T-helper 1 cell treated with Interleukin-12 subunit alpha and Interleukin-12 subunit beta and Interleukin-4 antibody, amounts not matched to agents 30 ng/mL and 1 ng/mL, for 36 hours (primary cell): ENCODE results near the gene UBE2E1. TPM values are rescaled to one million over a fixed set of nuclear protein-coding genes. Genes with fewer than 3 reads are reported as not detected.

Source experiments
- intact Hi-C: fragments of 100-400 bp; cut with micrococcal nuclease; formaldehyde crosslinking; loops from one replicate; pipeline ENCODE4 v1.15.1; 2024
- total RNA-seq: library from RNA; stranded (reverse); gene quantifications from 2 replicates; pipeline ENCODE4 v1.2.3, GENCODE V29; 2022

Gene UBE2E1
- total RNA-seq = 70.1 and 71.2 TPM in 2 replicates

DNA sequence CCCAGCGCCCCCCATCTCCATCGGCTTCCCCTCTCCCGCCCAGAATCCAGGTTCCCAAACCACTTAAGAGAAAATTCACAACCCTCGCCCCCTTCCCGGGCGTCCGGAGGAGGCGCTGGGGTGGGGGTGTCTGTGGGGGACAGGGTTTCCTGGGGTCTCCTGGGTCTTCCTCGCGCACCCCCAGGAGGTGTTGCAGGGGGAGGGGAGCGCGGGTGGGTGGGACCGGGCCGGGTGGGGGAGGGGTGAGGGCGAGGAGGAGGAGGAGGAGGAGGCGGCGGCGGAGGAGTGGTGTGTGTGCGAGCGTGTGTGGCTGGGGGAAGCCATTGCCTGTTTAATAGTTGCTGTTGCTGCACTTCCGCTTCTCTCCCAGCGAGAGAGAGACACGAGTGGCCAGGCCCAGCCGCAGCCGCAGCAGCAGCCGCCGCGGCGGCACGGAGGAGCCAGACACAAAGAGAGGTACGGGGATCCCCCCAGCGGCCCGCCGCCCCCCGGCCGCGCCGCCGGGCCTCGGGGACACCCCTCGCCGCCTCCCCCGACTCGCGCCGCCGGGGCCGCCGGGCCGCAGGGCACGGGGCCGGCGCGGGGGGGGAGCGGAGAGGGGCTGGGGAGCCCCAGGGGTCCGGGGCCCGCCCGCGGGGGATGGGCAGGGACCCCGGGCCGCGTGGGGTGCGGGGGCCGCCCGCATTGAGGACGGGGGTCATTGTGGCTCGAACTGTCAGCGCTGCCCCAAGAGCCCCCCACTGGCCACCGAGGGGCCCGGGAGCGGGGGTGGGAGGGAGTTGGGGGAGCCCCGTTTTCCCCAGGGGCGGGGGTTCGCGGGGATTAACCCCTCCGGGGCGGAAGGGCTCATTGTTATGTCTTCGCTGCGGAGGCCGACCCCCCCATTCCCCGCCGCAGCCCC lies at the start of gene UBE2E1:
TSS of gene UBE2E1 (plus strand) at position 323 of the 901 bp plus-strand sequence. CDS start 1,315 bp downstream, outside the sequence.
- intact Hi-C loops = loop anchor here (1.0 to 10.0 kb wide), 4 partner anchors 22 to 1859 kb away; partner anchors contain the start of genes RPL15 and TOP2B

DNA sequence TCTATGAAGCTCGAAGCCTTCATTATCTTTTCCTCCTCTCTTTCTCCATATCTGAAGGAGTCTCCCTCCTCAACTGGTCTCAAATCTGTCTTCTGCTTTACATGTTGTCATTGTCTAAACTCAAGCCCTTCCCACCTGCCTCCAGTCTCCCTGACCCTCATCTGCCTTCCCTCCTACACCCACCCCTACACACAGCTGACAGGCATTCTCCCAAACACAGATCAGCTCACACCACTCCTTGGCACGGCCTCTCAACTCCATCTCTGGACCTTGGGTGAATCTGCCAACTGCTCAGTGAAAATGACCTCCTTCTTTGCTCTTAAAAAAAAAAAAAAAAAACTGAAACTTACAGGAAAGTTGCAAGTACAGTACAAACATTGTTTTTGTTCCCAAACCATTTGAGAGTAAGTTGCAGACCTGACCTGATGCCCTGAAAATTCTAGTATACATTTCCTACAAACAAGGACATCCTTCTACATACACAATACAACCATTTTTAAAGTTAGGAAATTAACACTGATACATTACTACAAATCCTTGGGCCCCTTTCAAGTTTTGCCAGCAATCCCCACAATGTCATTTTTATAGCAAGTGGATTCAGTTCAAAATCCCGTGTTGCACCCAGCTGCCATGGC lies 49.4 kb upstream of the UBE2E1 start:
- intact Hi-C loops = no loop called here

DNA sequence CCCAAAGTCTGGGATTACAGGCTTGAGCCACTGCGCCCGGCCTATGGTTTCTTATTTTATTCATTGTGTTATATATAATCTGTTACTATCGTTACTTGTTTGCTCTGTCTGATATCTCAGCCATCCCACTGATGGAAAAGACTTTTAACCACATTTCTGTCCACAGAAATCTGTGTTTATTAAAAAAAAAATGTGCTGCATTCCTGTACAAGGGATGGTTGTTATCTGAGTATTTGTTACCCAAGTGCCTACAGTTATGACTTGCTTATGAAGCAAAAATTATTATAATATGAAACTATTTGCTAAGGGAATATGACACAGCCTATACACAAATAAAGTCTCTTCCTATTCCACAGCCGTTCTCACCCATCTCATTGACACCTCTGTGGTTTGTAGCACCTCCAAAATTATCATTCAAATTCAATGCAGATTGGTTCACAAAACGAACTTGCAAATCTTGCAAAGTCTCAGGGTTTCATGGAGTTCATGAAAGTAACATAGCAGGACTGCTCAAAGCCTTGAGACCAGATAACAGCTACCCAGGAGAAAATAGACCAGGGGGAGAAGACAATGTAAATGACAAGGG lies 47.4 kb upstream of the UBE2E1 start:
- intact Hi-C loops = no loop called here

DNA sequence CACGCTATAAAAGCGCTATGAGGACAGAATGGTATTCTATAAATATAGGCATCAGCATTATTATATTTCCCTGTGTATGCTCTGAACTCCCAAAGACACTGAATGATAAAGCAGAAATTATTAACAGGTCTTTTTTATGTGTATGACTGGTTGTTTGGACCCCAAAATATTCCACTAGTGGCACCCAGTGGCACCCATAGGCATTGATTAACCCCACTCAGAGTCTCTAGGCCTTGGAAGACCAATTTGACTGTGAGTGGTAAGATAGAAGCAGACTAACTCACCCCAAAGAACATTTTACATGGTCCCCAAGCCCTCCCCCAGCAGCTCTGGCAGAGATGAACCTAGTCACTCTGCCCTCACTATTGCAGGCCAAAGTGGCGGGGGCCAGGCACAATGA lies 45.4 kb upstream of the UBE2E1 start:
- intact Hi-C loops = no loop called here

DNA sequence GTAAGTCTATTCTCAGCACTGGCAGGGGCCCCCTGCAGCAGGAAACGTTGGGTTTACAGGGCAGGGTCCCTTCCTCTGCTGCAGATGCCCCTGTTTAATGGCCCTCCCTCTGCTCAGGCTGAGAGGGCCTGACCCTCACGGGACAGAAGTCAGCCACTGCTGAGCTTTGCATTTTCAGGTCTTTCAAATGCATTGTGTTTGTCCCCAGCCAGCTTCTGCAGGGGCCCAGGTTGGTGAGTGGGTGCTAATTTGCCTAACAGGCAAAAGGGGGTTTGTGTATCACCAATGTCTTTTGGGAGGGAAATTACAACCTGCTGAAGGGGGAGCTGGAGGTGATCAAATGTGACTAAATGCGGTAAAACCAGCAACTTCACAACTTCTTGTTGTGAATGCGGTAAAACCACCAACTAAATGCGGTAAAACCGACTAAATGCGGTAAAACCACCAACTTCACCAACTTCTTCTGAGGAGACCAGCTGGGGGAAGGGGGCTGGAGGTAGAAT lies 44.8 kb upstream of the UBE2E1 start:
- intact Hi-C loops = no loop called here

DNA sequence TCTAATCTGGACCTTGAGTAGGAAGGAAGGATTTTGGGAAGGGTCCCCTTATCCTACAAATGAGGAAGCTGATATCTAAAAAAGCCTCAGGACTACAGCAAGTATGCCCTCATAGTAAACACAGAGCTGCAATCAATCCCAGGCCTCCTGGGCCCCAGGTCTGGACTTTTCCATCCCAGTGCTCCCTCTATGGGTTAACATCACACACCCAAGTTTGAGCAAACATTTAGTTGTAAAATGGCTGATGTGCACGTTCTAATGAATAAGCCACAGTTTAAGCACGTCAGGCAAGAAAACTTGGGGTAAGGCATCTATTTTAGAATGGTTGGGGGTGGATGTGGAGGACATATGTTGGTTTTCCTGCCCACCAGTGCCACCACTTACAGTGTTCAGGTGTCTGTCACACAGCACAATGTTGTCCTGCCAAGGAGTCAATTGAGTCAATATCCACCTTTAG lies 44.3 kb upstream of the UBE2E1 start:
- intact Hi-C loops = no loop called here

DNA sequence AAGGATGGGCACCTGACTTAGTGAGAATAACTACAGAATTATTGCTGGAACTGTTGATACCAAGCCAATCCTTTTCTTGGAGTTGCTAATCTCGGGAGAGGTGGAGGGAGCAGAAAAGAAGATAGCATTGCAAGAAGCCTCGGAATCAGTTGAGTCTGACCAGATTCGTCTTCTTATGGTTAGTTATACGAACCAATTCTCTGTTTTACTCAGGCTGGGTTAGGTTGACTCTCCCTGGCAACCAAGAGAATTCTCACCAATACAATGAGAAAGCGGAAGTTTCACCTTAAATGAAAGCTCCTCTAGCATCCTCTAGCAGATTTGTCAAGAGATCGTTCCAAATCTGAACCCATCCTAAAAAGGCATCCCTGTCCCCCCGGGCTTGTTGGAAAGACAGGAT lies 43.5 kb upstream of the UBE2E1 start:
- intact Hi-C loops = no loop called here

DNA sequence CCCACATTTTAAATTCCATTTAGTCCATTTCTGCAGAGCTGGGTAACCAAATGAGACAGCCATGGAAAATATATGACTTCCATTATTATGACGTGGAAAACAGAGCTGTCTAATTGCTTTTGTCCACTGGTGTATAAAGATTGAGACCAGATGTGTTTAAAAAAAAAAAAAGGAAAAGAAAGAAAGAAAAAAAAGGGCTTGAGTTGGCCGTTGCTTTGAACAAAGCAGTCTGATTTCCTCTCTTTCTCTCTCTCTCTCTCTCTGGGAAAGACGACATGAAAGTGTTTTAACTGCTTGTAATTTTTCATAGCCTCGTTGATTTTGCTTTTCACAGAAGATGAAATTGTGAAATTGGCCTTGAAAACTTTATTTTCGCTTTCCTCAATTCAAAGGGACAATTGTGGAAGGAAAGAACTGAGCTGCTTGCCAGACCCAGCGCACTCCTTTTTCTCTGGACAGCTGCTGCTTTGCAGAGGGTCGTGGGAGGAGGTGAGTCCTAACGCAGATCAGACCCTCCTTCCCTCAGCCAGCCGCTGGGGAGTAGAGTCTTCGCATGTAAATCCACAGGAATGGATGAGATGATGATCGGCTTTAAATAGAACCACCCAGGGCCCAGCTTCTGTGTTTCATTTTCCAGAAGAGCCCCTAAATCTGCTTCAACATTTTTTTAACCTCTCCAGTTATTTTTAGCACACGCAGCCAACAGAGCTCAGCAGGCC lies 42.8 kb upstream of the UBE2E1 start:
- intact Hi-C loops = no loop called here

DNA sequence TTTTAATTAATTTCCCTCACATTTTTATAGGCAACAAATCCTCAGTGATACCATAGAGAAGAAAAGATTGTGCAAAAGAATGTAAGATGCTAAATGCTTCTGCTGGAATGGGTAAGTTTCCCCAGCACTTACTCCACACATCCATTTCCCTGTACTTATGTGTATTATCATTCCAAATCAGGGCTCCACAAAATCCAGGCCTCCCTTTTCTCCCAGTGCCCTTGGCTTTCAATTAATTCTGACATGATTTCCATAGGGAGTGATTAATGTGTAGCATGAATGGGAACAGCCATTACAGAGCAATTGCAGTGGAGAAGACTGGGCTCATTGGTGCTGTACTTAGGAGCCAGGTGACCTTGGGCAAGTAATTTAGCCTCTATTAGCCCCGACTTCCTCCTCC lies 41.3 kb upstream of the UBE2E1 start:
- intact Hi-C loops = no loop called here

DNA sequence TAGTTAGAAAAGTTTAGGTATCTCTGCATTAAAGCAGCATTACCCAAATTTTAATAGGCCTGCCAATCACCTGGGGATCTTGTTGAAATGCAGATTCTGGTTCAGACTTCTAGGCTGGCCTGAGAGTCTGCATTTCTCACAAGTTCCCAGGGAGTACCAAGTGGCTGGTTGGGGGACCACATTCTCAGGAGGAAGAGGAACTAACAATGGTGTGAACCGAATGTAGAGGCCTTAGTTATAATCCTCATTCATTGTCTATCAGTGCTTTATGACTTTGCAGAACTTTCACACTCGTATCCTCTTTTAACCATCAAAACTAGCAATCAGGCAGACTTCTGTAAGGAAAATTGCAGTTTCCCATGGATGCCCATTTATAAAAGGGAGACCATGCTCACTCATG lies 38.2 kb upstream of the UBE2E1 start:
- intact Hi-C loops = no loop called here

DNA sequence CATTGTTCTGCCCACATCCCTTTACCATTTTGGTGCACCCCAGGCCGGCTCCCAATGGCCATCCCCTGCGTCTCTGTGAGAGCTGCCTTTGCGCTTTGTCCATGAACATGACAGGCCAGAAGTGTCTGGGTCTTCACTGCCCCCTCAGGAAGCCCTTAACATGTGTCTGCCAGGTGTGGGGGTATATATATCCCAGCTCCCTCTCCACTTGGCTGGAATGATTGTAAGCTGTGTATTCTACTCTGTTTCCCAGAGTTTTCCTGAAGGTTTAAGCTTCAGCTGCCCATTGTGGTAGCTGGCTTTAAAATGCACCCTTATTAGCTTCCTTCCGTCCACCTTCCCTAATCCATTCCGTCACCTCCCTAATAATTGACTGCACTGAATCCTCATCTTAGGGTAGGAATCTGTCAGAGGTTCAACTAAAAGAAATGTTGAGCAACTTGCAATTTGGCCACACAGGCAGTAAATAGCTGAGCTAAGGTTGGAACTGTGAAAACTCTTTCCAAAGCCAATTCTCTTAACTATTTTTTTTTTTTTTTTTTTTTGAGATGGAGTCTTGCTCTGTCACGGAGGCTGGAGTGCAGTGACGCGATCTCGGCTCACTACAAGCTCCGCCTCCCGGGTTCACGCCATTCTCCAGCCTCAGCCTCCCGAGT lies 30.4 kb upstream of the UBE2E1 start:
- intact Hi-C loops = no loop called here

DNA sequence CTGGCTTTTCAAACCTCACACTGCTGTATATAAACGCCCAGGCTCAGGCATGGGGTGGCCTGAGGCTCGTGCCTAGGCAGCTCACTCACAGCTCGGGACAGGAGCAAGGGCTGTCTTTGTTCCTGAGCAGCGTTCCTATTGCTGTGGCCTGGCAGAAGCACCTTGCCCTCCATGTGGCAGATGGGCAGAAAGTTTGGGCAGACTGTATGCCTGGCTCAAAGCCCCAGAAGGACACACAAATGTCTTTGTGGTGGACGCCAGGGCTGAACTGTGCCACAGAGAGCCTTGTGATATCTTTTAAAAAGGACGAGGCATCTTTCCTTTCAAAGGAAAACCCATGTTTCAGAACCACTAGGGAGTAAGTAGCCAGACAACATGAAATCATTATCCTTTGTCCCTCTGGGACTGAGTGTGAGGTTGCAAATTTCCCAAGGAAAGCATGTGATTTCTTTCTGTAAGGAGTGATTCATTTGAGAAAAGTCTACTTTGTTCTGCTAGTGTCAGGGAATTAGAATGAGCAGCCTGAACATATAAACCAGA lies 29.3 kb upstream of the UBE2E1 start:
- intact Hi-C loops = no loop called here

DNA sequence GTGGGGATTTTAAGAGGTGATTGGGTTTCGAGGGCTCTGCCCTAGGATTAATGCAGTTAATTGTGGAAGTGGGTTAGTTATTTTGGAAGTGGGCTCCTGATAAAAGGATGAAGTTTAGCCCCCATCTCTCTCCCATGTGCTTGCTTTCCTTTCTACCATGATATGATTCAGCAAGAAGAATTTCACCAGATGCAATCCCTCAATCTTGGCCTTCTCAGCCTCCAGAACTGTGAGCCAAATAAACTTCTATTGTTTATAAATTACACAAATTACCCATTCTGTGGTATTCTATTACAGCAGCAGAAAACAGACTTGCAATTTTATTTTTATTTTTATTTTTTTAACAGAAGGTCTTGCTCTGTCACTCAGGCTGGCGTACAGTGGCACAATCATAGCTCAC lies 27.3 kb upstream of the UBE2E1 start:
- intact Hi-C loops = no loop called here

DNA sequence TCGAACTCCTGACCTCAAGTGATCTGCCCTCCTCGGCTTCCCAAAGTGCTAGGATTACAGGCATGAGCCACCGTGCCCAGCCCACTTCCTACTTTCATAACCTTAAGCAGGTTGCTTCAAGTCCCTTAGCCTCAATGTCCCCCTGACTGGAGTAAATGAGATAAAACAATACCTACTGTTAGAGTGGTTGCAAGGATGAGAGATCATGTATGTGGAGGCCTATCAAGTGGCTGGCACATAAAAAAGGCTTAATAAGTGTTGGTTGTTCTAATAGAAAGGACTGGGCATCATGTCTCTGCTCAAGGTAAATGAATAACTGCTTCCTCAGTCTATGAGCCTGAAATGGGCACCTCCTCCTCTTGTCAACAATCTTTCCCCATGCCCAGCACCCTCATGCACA lies 25.9 kb upstream of the UBE2E1 start:
- intact Hi-C loops = no loop called here

DNA sequence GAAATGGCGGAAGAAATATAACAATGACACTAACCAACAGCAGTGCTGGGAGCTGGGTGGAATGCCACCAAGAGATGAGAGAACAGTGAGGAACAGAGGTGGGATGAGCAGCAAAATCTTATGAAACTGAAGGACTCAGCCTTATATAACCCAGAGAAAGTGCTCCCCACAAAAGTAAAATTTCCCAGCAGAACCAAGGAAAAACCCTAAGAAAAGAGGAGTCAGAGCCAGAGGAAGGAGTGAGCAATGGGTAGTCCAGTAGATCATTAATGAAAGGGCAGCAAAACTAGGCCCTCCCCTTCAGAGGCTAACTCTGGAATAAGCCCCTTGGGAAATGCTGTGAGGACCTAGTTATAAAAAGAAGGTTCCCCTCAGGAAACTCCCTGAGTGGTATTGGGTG lies 24.7 kb upstream of the UBE2E1 start:
- intact Hi-C loops = no loop called here

DNA sequence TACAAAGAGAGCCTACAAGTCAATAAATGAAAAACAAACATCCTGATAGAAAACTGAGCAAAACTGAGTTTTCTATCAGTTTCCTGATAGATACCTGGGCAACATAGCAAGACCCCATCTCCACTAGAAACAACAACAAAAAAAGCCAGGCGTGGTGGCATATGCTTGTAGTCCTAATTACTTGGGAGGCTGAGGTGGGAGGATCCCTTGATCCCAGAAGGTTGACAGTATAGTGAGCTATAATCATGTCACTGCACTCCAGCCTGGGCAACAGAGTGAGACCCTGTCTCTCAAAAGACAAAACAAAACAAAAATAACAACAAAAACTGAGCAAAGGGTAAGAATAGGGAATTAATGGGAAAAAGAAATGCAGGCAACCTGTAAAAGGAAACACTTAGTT lies 23.9 kb upstream of the UBE2E1 start:
- intact Hi-C loops = no loop called here

DNA sequence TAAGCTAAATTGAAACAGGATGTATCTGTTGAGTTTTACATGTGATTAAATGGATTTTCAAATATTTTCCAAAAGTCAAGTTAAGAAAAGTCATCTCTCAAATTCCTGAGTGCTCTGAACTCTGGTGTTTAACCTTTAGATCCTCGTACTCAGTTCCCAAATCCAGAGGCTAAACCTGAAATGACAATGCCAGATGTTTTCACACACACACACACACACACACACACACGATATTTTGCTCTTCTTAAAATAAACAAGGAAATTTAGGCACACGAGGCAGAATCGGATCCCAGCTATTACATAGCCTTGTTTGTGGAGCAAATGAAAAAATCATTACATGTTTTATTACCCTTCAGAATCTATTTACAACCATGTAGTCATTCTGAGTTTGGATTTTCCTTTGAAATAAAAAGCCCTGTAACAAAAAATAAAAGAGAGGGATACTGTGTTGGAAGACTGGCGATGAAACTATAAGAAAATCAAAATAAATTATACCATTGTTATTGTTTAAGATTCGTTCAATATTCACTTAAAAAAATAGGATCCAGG lies 20.6 kb upstream of the UBE2E1 start:
- intact Hi-C loops = no loop called here

DNA sequence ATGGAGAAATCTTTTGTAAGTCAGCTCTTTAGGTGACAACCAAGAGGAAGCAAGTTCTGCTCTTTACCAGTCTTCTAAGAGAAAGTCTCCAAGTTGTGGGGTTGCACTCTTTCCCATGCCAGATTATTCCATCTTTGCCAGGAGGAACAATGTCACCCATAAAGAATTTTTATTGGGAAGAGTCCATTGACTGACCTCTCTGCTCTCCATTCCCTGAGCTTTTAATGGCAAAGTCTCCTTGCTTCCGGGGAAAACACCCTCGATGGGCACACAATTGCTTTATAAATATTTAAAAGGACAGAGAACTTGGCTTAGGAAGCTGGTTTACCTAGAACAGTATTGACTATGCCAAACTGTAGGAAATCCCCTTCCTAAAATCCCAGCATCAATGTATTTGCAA lies 19.9 kb upstream of the UBE2E1 start:
- intact Hi-C loops = no loop called here

DNA sequence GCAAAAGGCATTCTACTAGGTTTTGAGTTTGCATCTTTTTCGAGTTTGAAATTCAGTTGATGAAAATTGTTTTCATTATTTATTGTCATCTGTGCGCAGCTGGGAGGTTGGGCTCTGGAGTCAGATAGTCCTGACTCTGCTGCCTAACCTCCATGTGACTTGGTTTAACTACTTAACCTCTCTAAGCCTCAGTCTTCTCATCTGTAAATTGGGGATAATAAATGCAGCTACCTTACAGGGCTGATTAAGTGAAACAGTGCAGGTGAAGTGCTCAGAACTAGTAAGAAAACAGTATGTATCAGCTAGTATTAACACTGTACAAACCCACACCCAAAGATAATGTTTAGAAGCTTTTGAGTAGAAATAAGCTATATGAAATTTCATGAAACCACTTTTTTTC lies 14.1 kb upstream of the UBE2E1 start:
- intact Hi-C loops = no loop called here

DNA sequence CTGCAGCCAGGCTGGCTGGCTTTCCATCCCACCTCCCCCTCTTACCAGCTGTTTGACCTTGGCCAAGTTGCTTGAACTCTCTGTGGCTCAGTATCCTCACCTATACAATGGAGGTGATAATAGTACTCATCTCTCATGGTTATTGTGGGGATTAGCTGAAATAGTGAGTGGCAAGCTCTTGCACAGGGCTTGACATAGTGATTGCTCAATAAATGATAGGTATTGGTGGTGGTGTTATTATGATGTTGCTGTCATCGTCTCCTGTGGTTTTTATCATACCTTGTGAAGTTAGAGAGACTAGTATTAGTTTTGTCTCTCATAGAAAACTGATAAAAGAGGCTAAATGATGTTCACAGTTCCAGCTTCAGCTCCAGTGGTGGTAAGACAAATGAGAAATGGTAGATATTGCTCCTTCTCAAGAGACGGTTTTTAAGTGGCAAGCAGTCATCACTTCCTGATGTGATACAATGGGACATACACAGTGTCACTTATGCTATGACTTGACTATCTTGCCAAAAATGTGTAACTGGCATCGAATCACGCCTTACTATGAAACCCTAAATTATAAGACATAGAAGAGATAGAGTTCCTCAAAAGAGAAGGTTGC lies 12.1 kb upstream of the UBE2E1 start:
- intact Hi-C loops = no loop called here
